A673 (cell line): ENCODE results near the gene KCND2. TPM values are rescaled to one million over a fixed set of nuclear protein-coding genes. Genes with fewer than 3 reads are reported as not detected.

Experiments
- BruUV-seq: library from RNA; stranded (reverse); fragments of 400-500 nt; replicated peaks from 2 replicates; lab custom pipeline; 2021; lab: Mats Ljungman, UMichigan
- CTCF ChIA-PET: fragments of 300-600 bp; sonication (Branson Sonifier 250); formaldehyde crosslinking; loops from one replicate; lab custom pipeline; 2022; ENCODE audit warnings: antibody characterized with exemption; lab: Charles Lee
- POLR2A ChIA-PET: fragments of 300-600 bp; sonication (Branson Sonifier 250); formaldehyde crosslinking; loops from one replicate; lab custom pipeline; 2022; ENCODE audit warnings: antibody characterized with exemption; ENCODE audit not compliant: low non-redundant PET; lab: Charles Lee
- DNase-seq: peaks from one replicate; pipeline ENCODE4 v3.0.0-alpha.2; 2015; ENCODE audit warnings: low spot score
- H3K27ac ChIP-seq: fragments of 200-600 bp; sonication (generic); 2 replicates; pipeline ENCODE4 v1.5.1; 2016; ENCODE audit warnings: mixed run types, low read depth, mild to moderate bottlenecking, mixed read lengths, antibody characterized with exemption, low read length; ENCODE audit not compliant: poor library complexity, severe bottlenecking
- H3K27me3 ChIP-seq: fragments of 200-600 bp; sonication (generic); replicated peaks from 2 replicates; pipeline ENCODE4 v1.6.1; 2017; ENCODE audit warnings: mixed run types, low read depth, mild to moderate bottlenecking, mixed read lengths, antibody characterized with exemption, low read length; ENCODE audit not compliant: insufficient read depth, poor library complexity
- H3K36me3 ChIP-seq: fragments of 200-600 bp; sonication (generic); 2 replicates; pipeline ENCODE4 v1.6.1; 2016; ENCODE audit warnings: mixed run types, mild to moderate bottlenecking, mixed read lengths, antibody characterized with exemption, low read length; ENCODE audit not compliant: insufficient read depth, poor library complexity, severe bottlenecking
- H3K4me1 ChIP-seq: fragments of 200-600 bp; sonication (generic); 2 replicates; pipeline ENCODE4 v1.6.1; 2017; ENCODE audit warnings: mixed run types, mild to moderate bottlenecking, mixed read lengths, antibody characterized with exemption, low read length; ENCODE audit not compliant: insufficient read depth, poor library complexity, severe bottlenecking
- H3K4me3 ChIP-seq: fragments of 200-600 bp; sonication (generic); 2 replicates; pipeline ENCODE4 v1.5.1; 2016; ENCODE audit warnings: low read depth, mixed run types, mild to moderate bottlenecking, mixed read lengths, low read length; ENCODE audit not compliant: poor library complexity, severe bottlenecking
- H3K9me3 ChIP-seq: fragments of 200-600 bp; sonication (generic); 2 replicates; pipeline ENCODE4 v1.6.1; 2016; ENCODE audit warnings: mixed run types, low read depth, mild to moderate bottlenecking, mixed read lengths, antibody characterized with exemption, low read length; ENCODE audit not compliant: poor library complexity, severe bottlenecking
- CTCF ChIP-seq: fragments of 300-800, 200-600 bp; sonication (generic); conservative IDR thresholded peaks from 2 replicates; pipeline ENCODE4 v1.5.1; 2017; ENCODE audit warnings: low read depth, mild to moderate bottlenecking, antibody characterized with exemption, low read length, moderate library complexity, mixed read lengths
- EZH2 ChIP-seq: fragments of 200-600 bp; sonication (generic); IDR thresholded peaks from 2 replicates; pipeline ENCODE4 v1.6.1; 2017; ENCODE audit warnings: borderline replicate concordance, low read depth, mild to moderate bottlenecking, mixed read lengths, antibody characterized with exemption, low read length; ENCODE audit not compliant: poor library complexity, severe bottlenecking
- intact Hi-C: fragments of 100-400 bp; cut with micrococcal nuclease; formaldehyde crosslinking; loops from one replicate; pipeline ENCODE4 v1.10.0; 2022; ENCODE audit not compliant: unreplicated experiment
- total RNA-seq: library from RNA; stranded (reverse); gene quantifications from 2 replicates; pipeline ENCODE4 v1.2.3, GENCODE V29; 2021

Gene KCND2
- total RNA-seq, 1 experiment from 2014 or later: not detected

- ChIA-PET POLR2A (no interaction called here), CTCF (no interaction called here)
- no peaks in the 10 kb centered on the region for H3K27me3 ChIP-seq
- H3K4me3 ChIP-seq: no peak overlapping the region
- intact Hi-C loops: no loop called here
- no peaks in the 10 kb centered on the region for H3K36me3 ChIP-seq
- no peak for TF ChIP-seq CTCF
- no peak for TF ChIP-seq EZH2
- DNase-seq: no peak
- no TSS peak for BruUV-seq
- H3K4me1 ChIP-seq: no peaks in the 10 kb centered on the region
- no peak overlapping the region for H3K27ac ChIP-seq
- no peaks in the 10 kb centered on the region for H3K9me3 ChIP-seq
These were observed 366.9 kb downstream of the KCND2 start for GRCh38 chr7:120639884-120640283.

GRCh38 chr7:120645966-120646365, 373.0 kb downstream of the KCND2 start:
- TF ChIP-seq EZH2: no peak
- TF ChIP-seq CTCF: no peak
- ChIA-PET POLR2A (no interaction called here), CTCF (no interaction called here)
- Histone ChIP-seq H3K27ac (no peak overlapping the region), H3K4me1 (no peaks in the 10 kb centered on the region), H3K9me3 (no peaks in the 10 kb centered on the region), H3K27me3 (no peaks in the 10 kb centered on the region), H3K4me3 (no peak overlapping the region), H3K36me3 (no peaks in the 10 kb centered on the region)
- BruUV-seq: no TSS peak
- intact Hi-C loops: no loop called here
- DNase-seq: no peak

GRCh38 chr7:120654241-120654640, 381.3 kb downstream of the KCND2 start:
- TF ChIP-seq CTCF (no peak), EZH2 (no peak)
- no peak overlapping the region for H3K27ac ChIP-seq
- H3K4me1 ChIP-seq: no peaks in the 10 kb centered on the region
- DNase-seq: no peak
- POLR2A ChIA-PET: no interaction called here
- intact Hi-C loops: no loop called here
- CTCF ChIA-PET: no interaction called here
- no TSS peak for BruUV-seq
- H3K9me3 ChIP-seq: no peaks in the 10 kb centered on the region
- no peaks in the 10 kb centered on the region for H3K36me3 ChIP-seq
- H3K27me3 ChIP-seq: no peaks in the 10 kb centered on the region
- no peak overlapping the region for H3K4me3 ChIP-seq
